GM12878 (cell line): ENCODE measurements around the gene LGALS8. TPM values are rescaled to one million over a fixed set of nuclear protein-coding genes. Genes with fewer than 3 reads are reported as not detected.

Experiments
- ATAC-seq: fragments of 200-7000 bp; cut with Tn5 transposase; 3 replicates; pipeline ENCODE4 v1.9.1; 2020; ENCODE audit warnings: mild to moderate bottlenecking, moderate library complexity
- BruUV-seq: library from RNA; stranded (reverse); fragments of 400-500 nt; replicated peaks from 2 replicates; lab custom pipeline; 2021; lab: Mats Ljungman, UMichigan
- CTCF ChIA-PET: fragments of 300-600 bp; sonication (Branson Sonifier 250); formaldehyde crosslinking; extraction: SDS; loops from one replicate; lab custom pipeline; 2021; ENCODE audit warnings: inconsistent platforms; lab: Yijun Ruan, JAX
- POLR2A ChIA-PET: fragments of 350-600 bp; formaldehyde crosslinking; extraction: SDS; loops from one replicate; lab custom pipeline; 2021; ENCODE audit warnings: inconsistent platforms; lab: Charles Lee
- RAD21 ChIA-PET: fragments of 300-600 bp; sonication (Branson Sonifier 250); formaldehyde crosslinking; loops from one replicate; lab custom pipeline; 2023; ENCODE audit warnings: antibody characterized with exemption; ENCODE audit not compliant: unreplicated experiment; lab: Charles Lee
- SMC1A ChIA-PET: fragments of 300-600 bp; sonication (Branson Sonifier 250); formaldehyde crosslinking; loops from one replicate; lab custom pipeline; 2023; ENCODE audit not compliant: unreplicated experiment, uncharacterized antibody; lab: Charles Lee
- DNase-seq: peaks from one replicate; pipeline ENCODE4 v3.0.0-alpha.2; 2011; ENCODE audit warnings: low read depth, low spot score
- FAIRE-seq: peaks from 3 replicates; lab custom pipeline; 2011; peaks lifted over from hg19 to GRCh38; lab: Jason Lieb, UNC
- H2AFZ ChIP-seq: 2 replicates; pipeline ENCODE4 v1.6.0; 2011; ENCODE audit warnings: low read depth, low read length, control low read depth; ENCODE audit not compliant: control insufficient read depth
- H3K27ac ChIP-seq: 2 replicates; pipeline ENCODE4 v1.5.1; 2011; ENCODE audit warnings: control low read depth; ENCODE audit not compliant: control insufficient read depth, insufficient read depth
- H3K27me3 ChIP-seq, 2 experiments: replicated peaks in 1 of 2; 2 replicates each; pipeline versions ENCODE4 v1.6.0 to v1.6.1; 2011; ENCODE audit warnings: low read length in 1 of 2; ENCODE audit not compliant: control insufficient read depth in 2 of 2, insufficient read depth in 2 of 2
- H3K36me3 ChIP-seq, 2 experiments: 2 replicates each; pipeline ENCODE4 v1.5.1; 2011; ENCODE audit warnings: low read length in 1 of 2; ENCODE audit not compliant: control insufficient read depth in 2 of 2, insufficient read depth in 2 of 2
- H3K4me1 ChIP-seq: 2 replicates; pipeline ENCODE4 v1.6.1; 2011; ENCODE audit warnings: mild to moderate bottlenecking, low read length, moderate library complexity, mixed read lengths; ENCODE audit not compliant: control insufficient read depth, insufficient read depth
- H3K4me2 ChIP-seq: 2 replicates; pipeline ENCODE4 v1.6.0; 2011; ENCODE audit warnings: control low read depth; ENCODE audit not compliant: control insufficient read depth, insufficient read depth
- H3K4me3 ChIP-seq: fragments of 200-600 bp; sonication (generic); 2 replicates; pipeline ENCODE4 v1.5.1; 2016
- H3K79me2 ChIP-seq: 2 replicates; pipeline ENCODE4 v1.6.0; 2011; ENCODE audit warnings: low read length; ENCODE audit not compliant: control insufficient read depth, insufficient read depth
- H3K9ac ChIP-seq: 2 replicates; pipeline ENCODE4 v1.8.0; 2011; ENCODE audit warnings: low read length, control low read depth, mixed read lengths; ENCODE audit not compliant: control insufficient read depth, insufficient read depth
- H3K9me3 ChIP-seq: replicated peaks from 3 replicates; pipeline ENCODE4 v1.5.1; 2011; ENCODE audit warnings: mild to moderate bottlenecking, low read length; ENCODE audit not compliant: control insufficient read depth, insufficient read depth
- H4K20me1 ChIP-seq: 2 replicates; pipeline ENCODE4 v1.6.0; 2011; ENCODE audit not compliant: control insufficient read depth, insufficient read depth
- CTCF ChIP-seq, 3 experiments: IDR thresholded peaks in 2 of 3; conservative IDR thresholded peaks in 1 of 3; 2 replicates each; pipeline ENCODE4 v1.5.1; 2011; ENCODE audit warnings: low read depth in 3 of 3, low read length in 3 of 3, mild to moderate bottlenecking in 3 of 3, control low read depth in 2 of 3, moderate library complexity in 2 of 3, inconsistent platforms in 1 of 3, mixed read lengths in 1 of 3; ENCODE audit not compliant: control insufficient read depth in 2 of 3, insufficient read depth in 1 of 3; ENCODE audit errors: extremely low read depth in 1 of 3
- NFIC ChIP-seq: IDR thresholded peaks from 2 replicates; pipeline ENCODE4 v1.6.1; 2012; ENCODE audit warnings: low read depth, mild to moderate bottlenecking, inconsistent platforms, low read length, moderate library complexity
- NFYB ChIP-seq: IDR thresholded peaks from 2 replicates; pipeline ENCODE4 v1.6.1; 2011; ENCODE audit warnings: low read depth, mild to moderate bottlenecking, low read length, improper control_type of control experiment, moderate library complexity; ENCODE audit not compliant: insufficient read depth
- PAX8 ChIP-seq: fragments of 450-650 bp; IDR thresholded peaks from 2 replicates; pipeline ENCODE4 v1.6.1; 2017; ENCODE audit warnings: mild to moderate bottlenecking, moderate library complexity
- WGBS: methylation state at CpG from one replicate; pipeline ENCODE4 v1.1.6; 2016; ENCODE audit warnings: low lambda C conversion rate; ENCODE audit not compliant: insufficient replicate concordance, insufficient coverage; ENCODE audit errors: missing lambda C conversion rate; 5-methylcytosine and 5-hydroxymethylcytosine counted together
- in situ Hi-C: fragments of 300-500 bp; cut with MboI; formaldehyde crosslinking; loops from 9 replicates; pipeline ENCODE4 v1.14.3; 2018; ENCODE audit warnings: mixed read lengths
- intact Hi-C: fragments of 100-400 bp; cut with micrococcal nuclease; formaldehyde crosslinking; loops from one replicate; pipeline ENCODE4 v1.14.2; 2022; ENCODE audit not compliant: unreplicated experiment
- polyA plus RNA-seq, 11 experiments: library from polyadenylated mRNA; depleted of rRNA in 4 of 11; unstranded in 6 of 11; stranded (reverse) in 5 of 11; fragments of >200 nt; fragmentation: Nextera tagmentation in 4 of 11; fragmentation: Illumina TruSeq in 1 of 11; extraction: Ambion mirVana in 4 of 11; extraction: Trizol in 1 of 11; gene quantifications; 1 replicate in 1 of 11; 2 replicates in 10 of 11; pipeline versions ENCODE4 v1.2.1 to v1.2.3, GENCODE V29; 2011 to 2016; ENCODE audit warnings: inconsistent platforms in 2 of 11, missing spikeins in 2 of 11, low read depth in 1 of 11
- total RNA-seq, 4 experiments: library from RNA; depleted of rRNA in 3 of 4; stranded (reverse); fragments of >200 nt in 3 of 4; fragmentation: Illumina TruSeq in 1 of 4; extraction: Trizol in 1 of 4; gene quantifications; 2 replicates each; pipeline versions ENCODE4 v1.2.1 to v1.2.3, GENCODE V29; 2013 to 2021

The LGALS8 gene
- total and polyA plus RNA-seq, 10 of the 15 experiments (the other 5 are each of a cell fraction or from before 2014, with no cell fraction given), result 15.4 to 86.5 (median 19.2) TPM

DNA sequence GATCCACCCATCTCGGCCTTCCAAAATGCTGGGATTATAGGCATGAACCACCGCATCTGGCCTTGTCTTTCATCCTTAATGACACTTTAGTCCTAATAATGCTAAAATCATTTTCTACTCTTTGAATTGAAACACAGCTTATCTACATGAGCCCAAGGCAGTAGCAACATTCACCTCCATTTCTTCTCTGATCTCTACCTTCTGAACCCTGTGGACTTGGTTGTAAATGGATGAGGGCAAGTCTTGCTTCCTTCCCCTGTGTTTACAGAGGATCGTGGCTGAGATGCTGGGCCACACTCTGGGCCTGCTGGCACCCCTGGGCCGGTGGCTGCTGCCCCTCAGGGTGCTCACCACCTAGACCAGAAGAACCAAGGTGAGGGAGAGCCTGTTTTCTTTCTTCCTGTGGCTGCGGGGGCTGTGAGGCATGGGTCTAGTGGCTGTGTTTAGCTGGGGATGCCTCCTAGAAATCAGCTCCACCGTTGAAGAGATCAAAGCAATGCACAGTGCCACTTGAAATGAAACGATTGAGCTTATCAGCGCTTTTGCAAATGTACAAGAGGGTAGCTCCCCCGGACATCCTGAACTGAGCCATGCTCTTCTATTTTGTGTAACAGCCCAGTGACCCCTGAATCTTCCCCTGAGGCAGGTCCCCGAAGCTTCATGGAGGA, 32.2 kb upstream of the LGALS8 start:
- Histone ChIP-seq H3K9ac (no peak overlapping the region), H3K4me1 (no peaks in the 10 kb centered on the region), H3K9me3 (no peaks in the 10 kb centered on the region), H3K27ac (no peak overlapping the region), H3K4me2 (no peak overlapping the region), H3K36me3 (no peaks in the 10 kb centered on the region), H3K27me3 (0 out of 4 replicates have a peak, but pooled peaks cover 0 to 3% of the 10 kb centered on the region in 2 experiments), H2AFZ (no peak overlapping the region), H3K4me3 (no peak overlapping the region), H4K20me1 (no peaks in the 10 kb centered on the region), H3K79me2 (no peaks in the 10 kb centered on the region)
- no TSS peak for BruUV-seq
- ChIA-PET SMC1A (interaction anchor here (0.6 to 4.9 kb wide), 6 partner anchors 112 to 387 kb away, joined by 3 to 30 read pairs (median 5); no protein-coding TSS in a partner anchor), RAD21 (interaction anchor here (0.9 to 1.6 kb wide), 5 partner anchors 19 to 387 kb away, joined by 3 to 4 read pairs (median 3); no protein-coding TSS in a partner anchor), CTCF (interaction anchor here (0.6 to 1.4 kb wide), 6 partner anchors 12 to 385 kb away, joined by 3 read pairs; no protein-coding TSS in a partner anchor), POLR2A (interaction anchor here (0.7 kb wide), 1 partner anchor 17 kb away, joined by 3 read pairs; no protein-coding TSS in a partner anchor)
- intact Hi-C loops, result no loop called here
- ATAC-seq (no peak), DNase-seq (no peak), FAIRE-seq (no peak)
- in situ Hi-C loops, result loop anchor here (5.0 kb wide), 1 partner anchor 379 kb away; no protein-coding TSS in a partner anchor
- 47% methylated on average over 10 of the region's 10 CpGs for WGBS
- TF ChIP-seq NFIC (no peak), CTCF (IDR thresholded peaks at IDR 0.05 in 2 of 3, conservative IDR thresholded peaks at IDR 0.05 in 1 of 3; ENCODE audit: control insufficient read depth in 2 of 3, extremely low read depth in 1 of 3, insufficient read depth in 1 of 3, low read depth in 3 of 3, low read length in 3 of 3) (no peak), NFYB (no peak), PAX8 (no peak)
